Gastrocnemius medialis (tissue), 4 donors: ENCODE measurements around the gene PLCB1.

ENCODE experiments used
- CTCF ChIP-seq, 5 experiments: fragments of 450-650 bp in 3 of 5; fragments of 200-600 bp in 2 of 5; sonication (generic) in 2 of 5; IDR thresholded peaks in 4 of 5; conservative IDR thresholded peaks in 1 of 5; 1 replicate in 4 of 5; 2 replicates in 1 of 5; pipeline ENCODE4 v1.5.1; 2016 to 2019; ENCODE audit warnings: antibody characterized with exemption in 5 of 5, mild to moderate bottlenecking in 3 of 5, moderate library complexity in 3 of 5
- POLR2A ChIP-seq, 2 donors: fragments of 450-650 bp; IDR thresholded peaks; one replicate each; pipeline ENCODE4 v1.6.1; 2017; ENCODE audit warnings: antibody characterized with exemption in 2 of 2, mild to moderate bottlenecking in 2 of 2, moderate library complexity in 2 of 2

- TF ChIP-seq CTCF (IDR thresholded peaks at IDR 0.05 in 4 of 5, conservative IDR thresholded peaks at IDR 0.05 in 1 of 5), result no peak
- no peak for TF ChIP-seq POLR2A (IDR thresholded peaks at IDR 0.05)
Observed at GRCh38 chr20:8913456-8913855, 781.4 kb downstream of the PLCB1 start.
